Measurements from ENCODE around the gene TMEM184A.

- TF ChIP-seq POLR2A (IDR thresholded peaks at IDR 0.05) (no peak), CTCF (IDR thresholded peaks at IDR 0.05) (no peak)
Measured at GRCh38 chr7:1595636-1596035, 39.6 kb upstream of the TMEM184A start.

All from uterus (tissue), 2 donors.